Measurements from ENCODE around the gene LCN2.

DNA sequence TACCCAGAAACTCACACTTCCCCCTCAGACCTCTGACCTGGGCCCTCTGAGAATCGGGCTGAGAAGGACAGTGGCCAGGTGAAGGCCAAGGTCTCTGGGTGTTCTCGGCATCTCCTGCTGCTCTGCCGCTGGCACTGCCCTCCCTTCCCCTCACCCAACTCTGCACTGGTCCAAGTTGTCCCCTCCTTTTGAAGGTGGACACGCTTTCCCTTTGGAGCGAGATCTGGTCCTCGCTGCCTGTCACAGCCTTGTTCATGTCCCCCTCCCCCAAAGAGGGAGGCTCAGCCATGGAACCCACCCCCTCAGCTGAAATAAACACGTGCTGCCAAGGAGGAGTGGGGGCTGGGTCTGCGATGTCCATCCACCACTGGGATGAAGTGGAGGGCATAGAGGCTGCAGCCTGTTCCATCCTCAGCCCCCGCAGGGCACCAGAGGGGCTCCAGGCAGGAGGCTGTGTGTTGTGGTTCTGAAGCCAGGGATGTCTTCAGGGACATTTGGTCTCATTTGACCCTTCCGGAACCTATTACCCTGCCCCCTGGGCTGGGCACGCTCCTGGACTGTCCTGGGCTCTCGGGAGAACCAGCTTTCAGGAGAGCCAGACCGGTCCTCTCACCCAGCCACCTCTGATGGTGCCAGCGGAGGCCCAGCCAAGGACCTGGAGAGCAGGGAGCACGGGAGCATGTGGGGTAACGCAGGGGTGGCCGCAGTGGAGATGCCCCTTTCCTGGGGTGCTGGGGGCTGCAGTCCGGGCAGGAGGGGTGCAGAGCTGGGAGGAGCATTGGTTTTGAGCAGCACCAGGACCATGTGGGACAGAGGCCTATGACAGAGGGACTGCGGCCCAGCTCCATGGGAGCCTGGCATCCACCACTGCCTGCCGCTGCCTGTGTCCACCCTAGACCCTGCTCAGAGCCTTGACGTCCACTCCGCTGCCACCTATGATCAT lies 4.7 kb upstream of the LCN2 start:
- no peak for TF ChIP-seq CTCF (IDR thresholded peaks at IDR 0.05)
- TF ChIP-seq POLR2A (IDR thresholded peaks at IDR 0.05): no peak
